GM12878 (cell line): ENCODE measurements around the gene PLEKHG4B. TPM values are rescaled to one million over a fixed set of nuclear protein-coding genes. Genes with fewer than 3 reads are reported as not detected.

Source experiments
- ATAC-seq: fragments of 200-7000 bp; cut with Tn5 transposase; 3 replicates; pipeline ENCODE4 v1.9.1; 2020; ENCODE audit warnings: mild to moderate bottlenecking, moderate library complexity
- BruUV-seq: library from RNA; stranded (reverse); fragments of 400-500 nt; replicated peaks from 2 replicates; lab custom pipeline; 2021; lab: Mats Ljungman, UMichigan
- CTCF ChIA-PET: fragments of 300-600 bp; sonication (Branson Sonifier 250); formaldehyde crosslinking; extraction: SDS; loops from one replicate; lab custom pipeline; 2021; ENCODE audit warnings: inconsistent platforms; lab: Yijun Ruan, JAX
- POLR2A ChIA-PET: fragments of 350-600 bp; formaldehyde crosslinking; extraction: SDS; loops from one replicate; lab custom pipeline; 2021; ENCODE audit warnings: inconsistent platforms; lab: Charles Lee
- RAD21 ChIA-PET: fragments of 300-600 bp; sonication (Branson Sonifier 250); formaldehyde crosslinking; loops from one replicate; lab custom pipeline; 2023; ENCODE audit warnings: antibody characterized with exemption; ENCODE audit not compliant: unreplicated experiment; lab: Charles Lee
- SMC1A ChIA-PET: fragments of 300-600 bp; sonication (Branson Sonifier 250); formaldehyde crosslinking; loops from one replicate; lab custom pipeline; 2023; ENCODE audit not compliant: unreplicated experiment, uncharacterized antibody; lab: Charles Lee
- DNase-seq: peaks from one replicate; pipeline ENCODE4 v3.0.0-alpha.2; 2011; ENCODE audit warnings: low read depth, low spot score
- FAIRE-seq: peaks from 3 replicates; lab custom pipeline; 2011; peaks lifted over from hg19 to GRCh38; lab: Jason Lieb, UNC
- H2AFZ ChIP-seq: 2 replicates; pipeline ENCODE4 v1.6.0; 2011; ENCODE audit warnings: low read depth, low read length, control low read depth; ENCODE audit not compliant: control insufficient read depth
- H3K27ac ChIP-seq: 2 replicates; pipeline ENCODE4 v1.5.1; 2011; ENCODE audit warnings: control low read depth; ENCODE audit not compliant: control insufficient read depth, insufficient read depth
- H3K27me3 ChIP-seq, 2 experiments: replicated peaks in 1 of 2; 2 replicates each; pipeline versions ENCODE4 v1.6.0 to v1.6.1; 2011; ENCODE audit warnings: low read length in 1 of 2; ENCODE audit not compliant: control insufficient read depth in 2 of 2, insufficient read depth in 2 of 2
- H3K36me3 ChIP-seq, 2 experiments: 2 replicates each; pipeline ENCODE4 v1.5.1; 2011; ENCODE audit warnings: low read length in 1 of 2; ENCODE audit not compliant: control insufficient read depth in 2 of 2, insufficient read depth in 2 of 2
- H3K4me1 ChIP-seq: 2 replicates; pipeline ENCODE4 v1.6.1; 2011; ENCODE audit warnings: mild to moderate bottlenecking, low read length, moderate library complexity, mixed read lengths; ENCODE audit not compliant: control insufficient read depth, insufficient read depth
- H3K4me2 ChIP-seq: 2 replicates; pipeline ENCODE4 v1.6.0; 2011; ENCODE audit warnings: control low read depth; ENCODE audit not compliant: control insufficient read depth, insufficient read depth
- H3K4me3 ChIP-seq: fragments of 200-600 bp; sonication (generic); 2 replicates; pipeline ENCODE4 v1.5.1; 2016
- H3K79me2 ChIP-seq: 2 replicates; pipeline ENCODE4 v1.6.0; 2011; ENCODE audit warnings: low read length; ENCODE audit not compliant: control insufficient read depth, insufficient read depth
- H3K9ac ChIP-seq: 2 replicates; pipeline ENCODE4 v1.8.0; 2011; ENCODE audit warnings: low read length, control low read depth, mixed read lengths; ENCODE audit not compliant: control insufficient read depth, insufficient read depth
- H3K9me3 ChIP-seq: replicated peaks from 3 replicates; pipeline ENCODE4 v1.5.1; 2011; ENCODE audit warnings: mild to moderate bottlenecking, low read length; ENCODE audit not compliant: control insufficient read depth, insufficient read depth
- H4K20me1 ChIP-seq: 2 replicates; pipeline ENCODE4 v1.6.0; 2011; ENCODE audit not compliant: control insufficient read depth, insufficient read depth
- BMI1 ChIP-seq: fragments of 450-650 bp; IDR thresholded peaks from 2 replicates; pipeline ENCODE4 v1.6.1; 2016; ENCODE audit warnings: mild to moderate bottlenecking, moderate library complexity, borderline replicate concordance
- KAT2A ChIP-seq: conservative IDR thresholded peaks from 2 replicates; pipeline ENCODE4 v1.6.1; 2011; ENCODE audit warnings: low read depth, low read length; ENCODE audit not compliant: control insufficient read depth
- NFYB ChIP-seq: IDR thresholded peaks from 2 replicates; pipeline ENCODE4 v1.6.1; 2011; ENCODE audit warnings: low read depth, mild to moderate bottlenecking, low read length, improper control_type of control experiment, moderate library complexity; ENCODE audit not compliant: insufficient read depth
- POLR2A ChIP-seq: IDR thresholded peaks from 2 replicates; pipeline ENCODE4 v1.6.1; 2011; ENCODE audit warnings: low read depth, mild to moderate bottlenecking, low read length
- RBBP5 ChIP-seq: fragments of 200-600 bp; sonication (generic); conservative IDR thresholded peaks from 2 replicates; pipeline ENCODE4 v1.6.1; 2016
- RELB ChIP-seq: fragments of 450-650 bp; IDR thresholded peaks from 2 replicates; pipeline ENCODE4 v1.6.1; 2017; ENCODE audit warnings: low read depth, mild to moderate bottlenecking, moderate library complexity
- RFX5 ChIP-seq: IDR thresholded peaks from 2 replicates; pipeline ENCODE4 v1.6.1; 2011; ENCODE audit warnings: low read depth, low read length, improper control_type of control experiment
- SMAD5 ChIP-seq: IDR thresholded peaks from 2 replicates; pipeline ENCODE4 v1.6.1; 2016; ENCODE audit warnings: antibody characterized with exemption, low read depth
- SUPT20H ChIP-seq: IDR thresholded peaks from 2 replicates; pipeline ENCODE4 v1.6.1; 2011; ENCODE audit warnings: low read depth, mild to moderate bottlenecking, low read length, moderate library complexity, borderline replicate concordance; ENCODE audit not compliant: control insufficient read depth
- ZNF384 ChIP-seq: IDR thresholded peaks from 2 replicates; pipeline ENCODE4 v1.6.1; 2012; ENCODE audit warnings: low read depth, mild to moderate bottlenecking, low read length, improper control_type of control experiment, borderline replicate concordance
- ZZZ3 ChIP-seq: IDR thresholded peaks from 2 replicates; pipeline ENCODE4 v1.6.1; 2011; ENCODE audit warnings: low read depth; ENCODE audit not compliant: control insufficient read depth, insufficient read length
- WGBS: methylation state at CpG from one replicate; pipeline ENCODE4 v1.1.6; 2016; ENCODE audit warnings: low lambda C conversion rate; ENCODE audit not compliant: insufficient replicate concordance, insufficient coverage; ENCODE audit errors: missing lambda C conversion rate; 5-methylcytosine and 5-hydroxymethylcytosine counted together
- in situ Hi-C: fragments of 300-500 bp; cut with MboI; formaldehyde crosslinking; loops from 9 replicates; pipeline ENCODE4 v1.14.3; 2018; ENCODE audit warnings: mixed read lengths
- intact Hi-C: fragments of 100-400 bp; cut with micrococcal nuclease; formaldehyde crosslinking; loops from one replicate; pipeline ENCODE4 v1.14.2; 2022; ENCODE audit not compliant: unreplicated experiment
- polyA plus RNA-seq, 11 experiments: library from polyadenylated mRNA; depleted of rRNA in 4 of 11; unstranded in 6 of 11; stranded (reverse) in 5 of 11; fragments of >200 nt; fragmentation: Nextera tagmentation in 4 of 11; fragmentation: Illumina TruSeq in 1 of 11; extraction: Ambion mirVana in 4 of 11; extraction: Trizol in 1 of 11; gene quantifications; 1 replicate in 1 of 11; 2 replicates in 10 of 11; pipeline versions ENCODE4 v1.2.1 to v1.2.3, GENCODE V29; 2011 to 2016; ENCODE audit warnings: inconsistent platforms in 2 of 11, missing spikeins in 2 of 11, low read depth in 1 of 11
- total RNA-seq, 4 experiments: library from RNA; depleted of rRNA in 3 of 4; stranded (reverse); fragments of >200 nt in 3 of 4; fragmentation: Illumina TruSeq in 1 of 4; extraction: Trizol in 1 of 4; gene quantifications; 2 replicates each; pipeline versions ENCODE4 v1.2.1 to v1.2.3, GENCODE V29; 2013 to 2021
- TF ChIP-seq, protein P1 (sequence below): IDR thresholded peaks from 2 replicates; pipeline ENCODE4 v1.6.1; 2012; ENCODE audit warnings: mild to moderate bottlenecking, low read depth, low read length
- TF ChIP-seq, protein P2 (sequence below): fragments of 150-350 bp; IDR thresholded peaks from 2 replicates; pipeline ENCODE4 v1.6.1; 2016; ENCODE audit warnings: low read depth, low read length

PLEKHG4B gene
- total and polyA plus RNA-seq, 10 of the 15 experiments (the other 5 are each of a cell fraction or from before 2014, with no cell fraction given): under 0.01 to 0.05 (median 0.01) TPM; not detected in 6

- TF ChIP-seq NFYB (no peak), SMAD5 (no peak), RBBP5 (no peak), RFX5 (no peak), RELB (no peak), KAT2A (no peak), ZZZ3 (no peak)
- TF ChIP-seq, protein P1, sequence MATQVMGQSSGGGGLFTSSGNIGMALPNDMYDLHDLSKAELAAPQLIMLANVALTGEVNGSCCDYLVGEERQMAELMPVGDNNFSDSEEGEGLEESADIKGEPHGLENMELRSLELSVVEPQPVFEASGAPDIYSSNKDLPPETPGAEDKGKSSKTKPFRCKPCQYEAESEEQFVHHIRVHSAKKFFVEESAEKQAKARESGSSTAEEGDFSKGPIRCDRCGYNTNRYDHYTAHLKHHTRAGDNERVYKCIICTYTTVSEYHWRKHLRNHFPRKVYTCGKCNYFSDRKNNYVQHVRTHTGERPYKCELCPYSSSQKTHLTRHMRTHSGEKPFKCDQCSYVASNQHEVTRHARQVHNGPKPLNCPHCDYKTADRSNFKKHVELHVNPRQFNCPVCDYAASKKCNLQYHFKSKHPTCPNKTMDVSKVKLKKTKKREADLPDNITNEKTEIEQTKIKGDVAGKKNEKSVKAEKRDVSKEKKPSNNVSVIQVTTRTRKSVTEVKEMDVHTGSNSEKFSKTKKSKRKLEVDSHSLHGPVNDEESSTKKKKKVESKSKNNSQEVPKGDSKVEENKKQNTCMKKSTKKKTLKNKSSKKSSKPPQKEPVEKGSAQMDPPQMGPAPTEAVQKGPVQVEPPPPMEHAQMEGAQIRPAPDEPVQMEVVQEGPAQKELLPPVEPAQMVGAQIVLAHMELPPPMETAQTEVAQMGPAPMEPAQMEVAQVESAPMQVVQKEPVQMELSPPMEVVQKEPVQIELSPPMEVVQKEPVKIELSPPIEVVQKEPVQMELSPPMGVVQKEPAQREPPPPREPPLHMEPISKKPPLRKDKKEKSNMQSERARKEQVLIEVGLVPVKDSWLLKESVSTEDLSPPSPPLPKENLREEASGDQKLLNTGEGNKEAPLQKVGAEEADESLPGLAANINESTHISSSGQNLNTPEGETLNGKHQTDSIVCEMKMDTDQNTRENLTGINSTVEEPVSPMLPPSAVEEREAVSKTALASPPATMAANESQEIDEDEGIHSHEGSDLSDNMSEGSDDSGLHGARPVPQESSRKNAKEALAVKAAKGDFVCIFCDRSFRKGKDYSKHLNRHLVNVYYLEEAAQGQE: no peak
Observed at GRCh38 chr5:178110-178509, 86.1 kb downstream of the PLEKHG4B start (continued).

DNA sequence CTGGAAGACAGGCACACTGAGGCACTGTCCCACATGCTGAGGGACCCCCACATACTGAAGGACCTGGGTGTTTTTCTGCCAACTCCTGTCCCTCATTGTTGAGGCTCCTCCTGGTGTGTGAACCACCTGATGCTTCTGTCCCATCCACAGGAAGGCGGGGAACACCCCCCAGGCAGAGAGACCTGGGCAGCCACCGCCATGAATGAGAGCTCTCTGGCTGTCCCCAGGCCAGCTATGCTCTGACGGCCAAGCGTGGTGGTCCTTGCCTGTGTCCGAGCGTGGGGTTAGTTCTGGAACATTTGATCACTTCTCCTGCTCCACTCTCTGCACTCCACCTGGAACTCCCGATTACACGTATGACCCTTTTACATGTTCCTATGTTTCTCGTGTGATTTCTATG is 87.4 kb downstream of the PLEKHG4B start:
- TF ChIP-seq ZNF384 (no peak), POLR2A (no peak), BMI1 (no peak), SUPT20H (no peak)
- TF ChIP-seq, protein P2, sequence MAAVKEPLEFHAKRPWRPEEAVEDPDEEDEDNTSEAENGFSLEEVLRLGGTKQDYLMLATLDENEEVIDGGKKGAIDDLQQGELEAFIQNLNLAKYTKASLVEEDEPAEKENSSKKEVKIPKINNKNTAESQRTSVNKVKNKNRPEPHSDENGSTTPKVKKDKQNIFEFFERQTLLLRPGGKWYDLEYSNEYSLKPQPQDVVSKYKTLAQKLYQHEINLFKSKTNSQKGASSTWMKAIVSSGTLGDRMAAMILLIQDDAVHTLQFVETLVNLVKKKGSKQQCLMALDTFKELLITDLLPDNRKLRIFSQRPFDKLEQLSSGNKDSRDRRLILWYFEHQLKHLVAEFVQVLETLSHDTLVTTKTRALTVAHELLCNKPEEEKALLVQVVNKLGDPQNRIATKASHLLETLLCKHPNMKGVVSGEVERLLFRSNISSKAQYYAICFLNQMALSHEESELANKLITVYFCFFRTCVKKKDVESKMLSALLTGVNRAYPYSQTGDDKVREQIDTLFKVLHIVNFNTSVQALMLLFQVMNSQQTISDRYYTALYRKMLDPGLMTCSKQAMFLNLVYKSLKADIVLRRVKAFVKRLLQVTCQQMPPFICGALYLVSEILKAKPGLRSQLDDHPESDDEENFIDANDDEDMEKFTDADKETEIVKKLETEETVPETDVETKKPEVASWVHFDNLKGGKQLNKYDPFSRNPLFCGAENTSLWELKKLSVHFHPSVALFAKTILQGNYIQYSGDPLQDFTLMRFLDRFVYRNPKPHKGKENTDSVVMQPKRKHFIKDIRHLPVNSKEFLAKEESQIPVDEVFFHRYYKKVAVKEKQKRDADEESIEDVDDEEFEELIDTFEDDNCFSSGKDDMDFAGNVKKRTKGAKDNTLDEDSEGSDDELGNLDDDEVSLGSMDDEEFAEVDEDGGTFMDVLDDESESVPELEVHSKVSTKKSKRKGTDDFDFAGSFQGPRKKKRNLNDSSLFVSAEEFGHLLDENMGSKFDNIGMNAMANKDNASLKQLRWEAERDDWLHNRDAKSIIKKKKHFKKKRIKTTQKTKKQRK: no peak
- Histone ChIP-seq H3K9ac (no peak overlapping the region), H3K27me3 (no peaks in the 10 kb centered on the region; a peak in 2 of 4 replicates), H3K4me1 (no peaks in the 10 kb centered on the region), H3K27ac (no peak overlapping the region), H3K4me2 (no peak overlapping the region), H3K79me2 (no peaks in the 10 kb centered on the region), H3K9me3 (no peaks in the 10 kb centered on the region), H3K36me3 (no peaks in the 10 kb centered on the region), H3K4me3 (no peak overlapping the region), H4K20me1 (no peaks in the 10 kb centered on the region), H2AFZ (no peak overlapping the region)
- in situ Hi-C loops (no loop called here), intact Hi-C loops (no loop called here)
- DNase-seq (no peak), FAIRE-seq (no peak), ATAC-seq (no peak)
- ChIA-PET SMC1A (no interaction called here), POLR2A (no interaction called here), CTCF (interaction anchor here (2.3 kb wide), 1 partner anchor 9 kb away, joined by 6 read pairs; no protein-coding TSS in a partner anchor), RAD21 (no interaction called here)
- WGBS: 39% methylated on average over 9 of the region's 9 CpGs
- BruUV-seq: no TSS peak
